Right lobe of liver (tissue), 4 donors: ENCODE data around the gene GAL3ST1.

Experiments used
- POLR2A ChIP-seq: fragments of 450-650 bp; IDR thresholded peaks from one replicate; pipeline ENCODE4 v1.6.1; 2017; ENCODE audit warnings: antibody characterized with exemption, mild to moderate bottlenecking
- TF ChIP-seq, protein P1 (sequence below), 4 donors: fragments of 200-600 bp in 3 of 4; fragments of 450-650 bp in 1 of 4; IDR thresholded peaks; one replicate each; pipeline versions ENCODE4 v1.5.1 to v1.8.0; 2016 to 2022; ENCODE audit warnings: antibody characterized with exemption in 4 of 4, mild to moderate bottlenecking in 2 of 4
- donor health status: DM: no; HTN: no; CAD: no.
- donor health status: DM: no; HTN: no; CAD: no.
- donor health status: DM: no; HTN: yes; CAD: no.

DNA sequence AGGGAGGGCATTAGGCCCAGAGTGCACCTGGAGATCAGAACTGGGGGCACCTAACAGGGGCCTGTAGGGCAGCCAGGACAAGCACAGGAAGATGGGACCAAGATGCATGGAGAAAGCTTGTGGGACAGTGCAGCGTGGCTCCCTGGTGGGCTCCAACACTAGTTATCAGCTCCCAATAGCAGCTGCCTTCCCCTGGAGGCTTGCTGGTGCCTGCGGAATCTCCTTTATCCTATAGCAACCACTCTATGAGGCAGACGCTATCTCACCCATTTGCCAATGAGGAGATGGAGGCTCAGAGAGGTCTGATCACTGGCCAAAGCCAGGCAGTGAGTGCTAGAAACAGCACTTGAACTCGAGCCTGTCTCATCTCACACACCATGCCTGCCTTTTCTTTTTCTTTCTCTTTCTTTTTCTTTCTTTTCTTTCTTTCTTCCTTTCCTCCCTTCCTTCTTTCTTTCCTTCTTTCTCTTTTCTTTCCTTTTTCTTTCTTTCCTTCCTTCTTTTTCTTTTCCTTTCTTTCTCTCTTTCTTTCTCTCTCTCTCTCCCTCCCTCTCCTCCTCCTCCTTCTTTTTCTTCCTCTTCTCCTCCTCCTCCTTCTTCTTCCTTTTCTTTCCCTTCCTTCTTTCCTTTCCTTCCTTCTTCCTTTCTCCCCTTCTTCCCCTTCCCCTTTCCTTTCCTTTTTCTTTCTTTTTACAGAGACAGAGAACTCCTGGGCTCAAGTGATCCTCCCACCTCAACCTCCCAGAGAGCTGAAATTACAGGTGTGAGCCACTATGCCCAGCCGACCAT, 52.9 kb downstream of the GAL3ST1 start:
- TF ChIP-seq, protein P1, sequence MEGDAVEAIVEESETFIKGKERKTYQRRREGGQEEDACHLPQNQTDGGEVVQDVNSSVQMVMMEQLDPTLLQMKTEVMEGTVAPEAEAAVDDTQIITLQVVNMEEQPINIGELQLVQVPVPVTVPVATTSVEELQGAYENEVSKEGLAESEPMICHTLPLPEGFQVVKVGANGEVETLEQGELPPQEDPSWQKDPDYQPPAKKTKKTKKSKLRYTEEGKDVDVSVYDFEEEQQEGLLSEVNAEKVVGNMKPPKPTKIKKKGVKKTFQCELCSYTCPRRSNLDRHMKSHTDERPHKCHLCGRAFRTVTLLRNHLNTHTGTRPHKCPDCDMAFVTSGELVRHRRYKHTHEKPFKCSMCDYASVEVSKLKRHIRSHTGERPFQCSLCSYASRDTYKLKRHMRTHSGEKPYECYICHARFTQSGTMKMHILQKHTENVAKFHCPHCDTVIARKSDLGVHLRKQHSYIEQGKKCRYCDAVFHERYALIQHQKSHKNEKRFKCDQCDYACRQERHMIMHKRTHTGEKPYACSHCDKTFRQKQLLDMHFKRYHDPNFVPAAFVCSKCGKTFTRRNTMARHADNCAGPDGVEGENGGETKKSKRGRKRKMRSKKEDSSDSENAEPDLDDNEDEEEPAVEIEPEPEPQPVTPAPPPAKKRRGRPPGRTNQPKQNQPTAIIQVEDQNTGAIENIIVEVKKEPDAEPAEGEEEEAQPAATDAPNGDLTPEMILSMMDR (IDR thresholded peaks at IDR 0.05), result no peak
- TF ChIP-seq POLR2A, result no peak
